Activated T-helper 2 cell treated with anti-CD3 and anti-CD28 coated beads, Interferon-gamma antibody, Interleukin-2, Interleukin-4, amounts not matched to agents 10 μg/mL and 5 μg/mL and 100 μg/mL, durations not matched to agents 14 hours and 24 hours and 36 hours (primary cell): ENCODE results near the gene VEGFB. TPM values are rescaled to one million over a fixed set of nuclear protein-coding genes. Genes with fewer than 3 reads are reported as not detected.

Experiments used
- DNase-seq: peaks from one replicate; pipeline ENCODE4 v3.0.0; 2021; ENCODE audit warnings: low spot score
- H3K27ac Mint-ChIP-seq: one replicate; pipeline ENCODE4 v1.8.0; 2021; ENCODE audit warnings: mixed read lengths
- H3K27me3 Mint-ChIP-seq: one replicate; pipeline ENCODE4 v1.8.0; 2021; ENCODE audit warnings: low read depth, mixed read lengths
- H3K36me3 Mint-ChIP-seq: one replicate; pipeline ENCODE4 v1.8.0; 2021; ENCODE audit warnings: low read depth, mixed read lengths
- H3K4me1 Mint-ChIP-seq: one replicate; pipeline ENCODE4 v1.8.0; 2021; ENCODE audit warnings: low read depth, mixed read lengths
- H3K4me3 Mint-ChIP-seq: one replicate; pipeline ENCODE4 v1.8.0; 2021; ENCODE audit warnings: low read depth, mild to moderate bottlenecking, moderate library complexity, mixed read lengths
- H3K9me3 Mint-ChIP-seq: one replicate; pipeline ENCODE4 v1.8.0; 2021; ENCODE audit warnings: mixed read lengths
- intact Hi-C: fragments of 100-400 bp; cut with micrococcal nuclease; formaldehyde crosslinking; loops from one replicate; pipeline ENCODE4 v1.15.1; 2023
- total RNA-seq: library from RNA; stranded (reverse); gene quantifications from 2 replicates; pipeline ENCODE4 v1.2.3, GENCODE V29; 2022

The VEGFB gene
- total RNA-seq: 67.4 and 82.0 TPM in 2 replicates

GRCh38 chr11:64233913-64234586 lies at the start of gene VEGFB:
Gene VEGFB (plus strand): TSS chr11:64234584. CDS start chr11:64234834, 250 bp downstream.
- Mint-ChIP-seq H3K27me3 (no peaks in the 10 kb centered on the region), H3K36me3 (peaks cover 27% of the 10 kb centered on the region), H3K9me3 (no peaks in the 10 kb centered on the region), H3K27ac (peak within 1 kb of the TSS; percentile 60), H3K4me1 (peaks cover 20% of the 10 kb centered on the region), H3K4me3 (peak within 1 kb of the TSS; percentile 85)
- intact Hi-C loops: no loop called here
- peak; percentile 71 for DNase-seq

- Mint-ChIP-seq H3K4me1 (peaks cover 30% of the 10 kb centered on the region), H3K36me3 (peaks cover 28% of the 10 kb centered on the region), H3K9me3 (no peaks in the 10 kb centered on the region), H3K4me3 (peak overlapping the region; percentile 94), H3K27me3 (no peaks in the 10 kb centered on the region), H3K27ac (peak overlapping the region; percentile 91)
- no peak for DNase-seq
- intact Hi-C loops: loop anchor here (2.0 to 5.0 kb wide), 2 partner anchors 18 to 42 kb away; partner anchors contain the start of genes MACROD1, NUDT22 and TRPT1
These were observed 49.1 kb upstream of the VEGFB start for GRCh38 chr11:64185175-64185692.

GRCh38 chr11:64185693-64186491 lies 48.5 kb upstream of the VEGFB start, which contains the start of gene STIP1:
Gene STIP1 (plus strand): TSS chr11:64186171. CDS start chr11:64186262, 91 bp downstream.
- DNase-seq: peak; percentile 99
- intact Hi-C loops: loop anchor here (1.0 to 5.0 kb wide), 5 partner anchors 19 to 119 kb away; partner anchors contain the start of genes ESRRA, FKBP2, MACROD1 and NUDT22
- no peaks in the 10 kb centered on the region for H3K9me3 Mint-ChIP-seq
- H3K27me3 Mint-ChIP-seq: no peaks in the 10 kb centered on the region
- H3K27ac Mint-ChIP-seq: peak within 1 kb of the TSS; percentile 98
- H3K36me3 Mint-ChIP-seq: peaks cover 34% of the 10 kb centered on the region
- H3K4me3 Mint-ChIP-seq: peak within 1 kb of the TSS; percentile 94
- peaks cover 33% of the 10 kb centered on the region for H3K4me1 Mint-ChIP-seq

- H3K4me3 Mint-ChIP-seq: no peak overlapping the region
- intact Hi-C loops: loop anchor here (1.0 to 5.0 kb wide), 5 partner anchors 21 to 118 kb away; partner anchors contain the start of genes ESRRA, FKBP2, NUDT22 and TRPT1
- no peak overlapping the region for H3K27ac Mint-ChIP-seq
- peaks cover 29% of the 10 kb centered on the region for H3K4me1 Mint-ChIP-seq
- peaks cover 38% of the 10 kb centered on the region for H3K36me3 Mint-ChIP-seq
- no peaks in the 10 kb centered on the region for H3K27me3 Mint-ChIP-seq
- H3K9me3 Mint-ChIP-seq: no peaks in the 10 kb centered on the region
- peak; percentile 42 for DNase-seq
These were observed 47.8 kb upstream of the VEGFB start for GRCh38 chr11:64186492-64187165.

- Mint-ChIP-seq H3K4me1 (peaks cover 20% of the 10 kb centered on the region), H3K36me3 (peaks cover 84% of the 10 kb centered on the region), H3K9me3 (no peaks in the 10 kb centered on the region), H3K27ac (no peak overlapping the region), H3K4me3 (no peak overlapping the region), H3K27me3 (no peaks in the 10 kb centered on the region)
- intact Hi-C loops: no loop called here
- no peak for DNase-seq
These were observed 42.0 kb upstream of the VEGFB start for GRCh38 chr11:64192434-64192833.

- no peak for DNase-seq
- Mint-ChIP-seq H3K36me3 (peaks cover 80% of the 10 kb centered on the region), H3K9me3 (no peaks in the 10 kb centered on the region), H3K4me3 (no peak overlapping the region), H3K27me3 (no peaks in the 10 kb centered on the region), H3K27ac (no peak overlapping the region), H3K4me1 (peaks cover 8% of the 10 kb centered on the region)
- intact Hi-C loops: no loop called here
These were observed 37.8 kb upstream of the VEGFB start for GRCh38 chr11:64196626-64197025.

- Mint-ChIP-seq H3K27ac (no peak overlapping the region), H3K27me3 (no peaks in the 10 kb centered on the region), H3K36me3 (peaks cover 81% of the 10 kb centered on the region), H3K9me3 (no peaks in the 10 kb centered on the region), H3K4me3 (no peak overlapping the region), H3K4me1 (peaks cover 10% of the 10 kb centered on the region)
- DNase-seq: no peak
- intact Hi-C loops: no loop called here
These were observed 35.9 kb upstream of the VEGFB start for GRCh38 chr11:64198511-64198910.

- no peak overlapping the region for H3K27ac Mint-ChIP-seq
- H3K9me3 Mint-ChIP-seq: no peaks in the 10 kb centered on the region
- DNase-seq: no peak
- intact Hi-C loops: no loop called here
- no peak overlapping the region for H3K4me3 Mint-ChIP-seq
- peaks cover 20% of the 10 kb centered on the region for H3K4me1 Mint-ChIP-seq
- peaks cover 81% of the 10 kb centered on the region for H3K36me3 Mint-ChIP-seq
- H3K27me3 Mint-ChIP-seq: no peaks in the 10 kb centered on the region
These were observed 32.8 kb upstream of the VEGFB start for GRCh38 chr11:64201543-64201942.

- Mint-ChIP-seq H3K27ac (no peak overlapping the region), H3K27me3 (no peaks in the 10 kb centered on the region), H3K9me3 (no peaks in the 10 kb centered on the region), H3K4me1 (peaks cover 17% of the 10 kb centered on the region), H3K36me3 (peaks cover 83% of the 10 kb centered on the region), H3K4me3 (no peak overlapping the region)
- no peak for DNase-seq
- intact Hi-C loops: no loop called here
These were observed 31.4 kb upstream of the VEGFB start for GRCh38 chr11:64202992-64203391.

- Mint-ChIP-seq H3K4me3 (no peak overlapping the region), H3K4me1 (peaks cover 17% of the 10 kb centered on the region), H3K9me3 (no peaks in the 10 kb centered on the region), H3K27ac (no peak overlapping the region), H3K36me3 (peaks cover 88% of the 10 kb centered on the region), H3K27me3 (no peaks in the 10 kb centered on the region)
- no peak for DNase-seq
- intact Hi-C loops: loop anchor here (1.0 kb wide), 1 partner anchor 101 kb away; no protein-coding TSS in a partner anchor
These were observed 30.8 kb upstream of the VEGFB start for GRCh38 chr11:64203421-64204079.

GRCh38 chr11:64204080-64204440 lies 30.3 kb upstream of the VEGFB start:
- no peaks in the 10 kb centered on the region for H3K9me3 Mint-ChIP-seq
- H3K27me3 Mint-ChIP-seq: no peaks in the 10 kb centered on the region
- no peak for DNase-seq
- peaks cover 89% of the 10 kb centered on the region for H3K36me3 Mint-ChIP-seq
- no peak overlapping the region for H3K27ac Mint-ChIP-seq
- peaks cover 19% of the 10 kb centered on the region for H3K4me1 Mint-ChIP-seq
- intact Hi-C loops: loop anchor here (1.0 kb wide), 1 partner anchor 100 kb away; no protein-coding TSS in a partner anchor
- no peak overlapping the region for H3K4me3 Mint-ChIP-seq

- peak overlapping the region; percentile 75 for H3K4me3 Mint-ChIP-seq
- H3K4me1 Mint-ChIP-seq: peaks cover 21% of the 10 kb centered on the region
- peak; percentile 67 for DNase-seq
- no peaks in the 10 kb centered on the region for H3K9me3 Mint-ChIP-seq
- intact Hi-C loops: loop anchor here (1.0 kb wide), 1 partner anchor 100 kb away; no protein-coding TSS in a partner anchor
- H3K36me3 Mint-ChIP-seq: peaks cover 91% of the 10 kb centered on the region
- peak overlapping the region; percentile 81 for H3K27ac Mint-ChIP-seq
- H3K27me3 Mint-ChIP-seq: no peaks in the 10 kb centered on the region
These were observed 29.9 kb upstream of the VEGFB start for GRCh38 chr11:64204464-64204989.
